A673 (cell line): Measurements from ENCODE around the gene TFB1M. TPM values are rescaled to one million over a fixed set of nuclear protein-coding genes. Genes with fewer than 3 reads are reported as not detected.

Experiments
- BruUV-seq: library from RNA; stranded (reverse); fragments of 400-500 nt; replicated peaks from 2 replicates; lab custom pipeline; 2021; lab: Mats Ljungman, UMichigan
- CTCF ChIA-PET: fragments of 300-600 bp; sonication (Branson Sonifier 250); formaldehyde crosslinking; loops from one replicate; lab custom pipeline; 2022; ENCODE audit warnings: antibody characterized with exemption; lab: Charles Lee
- POLR2A ChIA-PET: fragments of 300-600 bp; sonication (Branson Sonifier 250); formaldehyde crosslinking; loops from one replicate; lab custom pipeline; 2022; ENCODE audit warnings: antibody characterized with exemption; ENCODE audit not compliant: low non-redundant PET; lab: Charles Lee
- DNase-seq: peaks from one replicate; pipeline ENCODE4 v3.0.0-alpha.2; 2015; ENCODE audit warnings: low spot score
- H3K27ac ChIP-seq: fragments of 200-600 bp; sonication (generic); 2 replicates; pipeline ENCODE4 v1.5.1; 2016; ENCODE audit warnings: mixed run types, low read depth, mild to moderate bottlenecking, mixed read lengths, antibody characterized with exemption, low read length; ENCODE audit not compliant: poor library complexity, severe bottlenecking
- H3K27me3 ChIP-seq: fragments of 200-600 bp; sonication (generic); replicated peaks from 2 replicates; pipeline ENCODE4 v1.6.1; 2017; ENCODE audit warnings: mixed run types, low read depth, mild to moderate bottlenecking, mixed read lengths, antibody characterized with exemption, low read length; ENCODE audit not compliant: insufficient read depth, poor library complexity
- H3K36me3 ChIP-seq: fragments of 200-600 bp; sonication (generic); 2 replicates; pipeline ENCODE4 v1.6.1; 2016; ENCODE audit warnings: mixed run types, mild to moderate bottlenecking, mixed read lengths, antibody characterized with exemption, low read length; ENCODE audit not compliant: insufficient read depth, poor library complexity, severe bottlenecking
- H3K4me1 ChIP-seq: fragments of 200-600 bp; sonication (generic); 2 replicates; pipeline ENCODE4 v1.6.1; 2017; ENCODE audit warnings: mixed run types, mild to moderate bottlenecking, mixed read lengths, antibody characterized with exemption, low read length; ENCODE audit not compliant: insufficient read depth, poor library complexity, severe bottlenecking
- H3K4me3 ChIP-seq: fragments of 200-600 bp; sonication (generic); 2 replicates; pipeline ENCODE4 v1.5.1; 2016; ENCODE audit warnings: low read depth, mixed run types, mild to moderate bottlenecking, mixed read lengths, low read length; ENCODE audit not compliant: poor library complexity, severe bottlenecking
- H3K9me3 ChIP-seq: fragments of 200-600 bp; sonication (generic); 2 replicates; pipeline ENCODE4 v1.6.1; 2016; ENCODE audit warnings: mixed run types, low read depth, mild to moderate bottlenecking, mixed read lengths, antibody characterized with exemption, low read length; ENCODE audit not compliant: poor library complexity, severe bottlenecking
- EZH2 ChIP-seq: fragments of 200-600 bp; sonication (generic); IDR thresholded peaks from 2 replicates; pipeline ENCODE4 v1.6.1; 2017; ENCODE audit warnings: borderline replicate concordance, low read depth, mild to moderate bottlenecking, mixed read lengths, antibody characterized with exemption, low read length; ENCODE audit not compliant: poor library complexity, severe bottlenecking
- intact Hi-C: fragments of 100-400 bp; cut with micrococcal nuclease; formaldehyde crosslinking; loops from one replicate; pipeline ENCODE4 v1.10.0; 2022; ENCODE audit not compliant: unreplicated experiment
- total RNA-seq: library from RNA; stranded (reverse); gene quantifications from 2 replicates; pipeline ENCODE4 v1.2.3, GENCODE V29; 2021
- TF ChIP-seq, protein P1 (sequence below): fragments of 300-800, 200-600 bp; sonication (generic); conservative IDR thresholded peaks from 2 replicates; pipeline ENCODE4 v1.5.1; 2017; ENCODE audit warnings: low read depth, mild to moderate bottlenecking, antibody characterized with exemption, low read length, moderate library complexity, mixed read lengths

Gene TFB1M
- total RNA-seq, 1 experiment from 2014 or later = 40.3 TPM

GRCh38 chr6:155324172-155324571 lies 9.9 kb upstream of the TFB1M start:
- Histone ChIP-seq H3K36me3 (no peaks in the 10 kb centered on the region), H3K9me3 (no peaks in the 10 kb centered on the region), H3K4me3 (no peak overlapping the region), H3K4me1 (peaks cover 5% of the 10 kb centered on the region), H3K27me3 (no peaks in the 10 kb centered on the region), H3K27ac (no peak overlapping the region)
- ChIA-PET CTCF (no interaction called here), POLR2A (interaction anchor here (0.6 kb wide), 1 partner anchor 8 kb away, joined by 3 read pairs; no protein-coding TSS in a partner anchor)
- TF ChIP-seq, protein P1, sequence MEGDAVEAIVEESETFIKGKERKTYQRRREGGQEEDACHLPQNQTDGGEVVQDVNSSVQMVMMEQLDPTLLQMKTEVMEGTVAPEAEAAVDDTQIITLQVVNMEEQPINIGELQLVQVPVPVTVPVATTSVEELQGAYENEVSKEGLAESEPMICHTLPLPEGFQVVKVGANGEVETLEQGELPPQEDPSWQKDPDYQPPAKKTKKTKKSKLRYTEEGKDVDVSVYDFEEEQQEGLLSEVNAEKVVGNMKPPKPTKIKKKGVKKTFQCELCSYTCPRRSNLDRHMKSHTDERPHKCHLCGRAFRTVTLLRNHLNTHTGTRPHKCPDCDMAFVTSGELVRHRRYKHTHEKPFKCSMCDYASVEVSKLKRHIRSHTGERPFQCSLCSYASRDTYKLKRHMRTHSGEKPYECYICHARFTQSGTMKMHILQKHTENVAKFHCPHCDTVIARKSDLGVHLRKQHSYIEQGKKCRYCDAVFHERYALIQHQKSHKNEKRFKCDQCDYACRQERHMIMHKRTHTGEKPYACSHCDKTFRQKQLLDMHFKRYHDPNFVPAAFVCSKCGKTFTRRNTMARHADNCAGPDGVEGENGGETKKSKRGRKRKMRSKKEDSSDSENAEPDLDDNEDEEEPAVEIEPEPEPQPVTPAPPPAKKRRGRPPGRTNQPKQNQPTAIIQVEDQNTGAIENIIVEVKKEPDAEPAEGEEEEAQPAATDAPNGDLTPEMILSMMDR = no peak
- no peak for TF ChIP-seq EZH2
- intact Hi-C loops = loop anchor here (10.0 kb wide), 1 partner anchor 1231 kb away; no protein-coding TSS in a partner anchor
- no TSS peak for BruUV-seq
- DNase-seq = no peak

DNA sequence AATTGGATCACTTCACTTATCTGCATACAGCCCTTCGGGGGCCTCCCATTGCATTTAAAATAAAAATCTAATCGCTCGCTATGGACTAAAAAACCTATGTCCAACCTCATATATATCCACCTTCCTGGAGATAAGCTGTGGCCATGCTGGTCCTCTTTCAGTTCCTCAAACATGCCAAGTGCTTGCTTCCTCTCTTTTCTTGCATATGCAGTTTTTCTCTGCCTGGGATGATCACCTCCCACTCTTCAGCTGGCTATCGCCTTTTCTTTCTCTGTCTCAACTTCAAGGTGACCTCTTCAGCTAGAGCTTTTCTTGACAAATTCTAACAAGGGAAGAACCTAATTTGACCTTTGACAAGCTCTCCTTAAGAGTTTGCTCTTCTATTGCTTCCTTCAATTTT lies 5.6 kb upstream of the TFB1M start:
- peaks cover 12% of the 10 kb centered on the region for H3K4me1 ChIP-seq
- DNase-seq = no peak
- intact Hi-C loops = loop anchor here (5.0 to 10.0 kb wide), 2 partner anchors 388 to 1235 kb away; no protein-coding TSS in a partner anchor
- no peaks in the 10 kb centered on the region for H3K36me3 ChIP-seq
- no peak for TF ChIP-seq EZH2
- TF ChIP-seq, protein P1 = no peak
- H3K9me3 ChIP-seq = no peaks in the 10 kb centered on the region
- no peak overlapping the region for H3K4me3 ChIP-seq
- ChIA-PET CTCF (interaction anchor here (0.6 kb wide), 1 partner anchor 335 kb away, joined by 5 read pairs; no protein-coding TSS in a partner anchor), POLR2A (no interaction called here)
- no peaks in the 10 kb centered on the region for H3K27me3 ChIP-seq
- H3K27ac ChIP-seq = no peak overlapping the region
- BruUV-seq = no TSS peak

- Histone ChIP-seq H3K4me3 (no peak overlapping the region), H3K9me3 (no peaks in the 10 kb centered on the region), H3K27ac (no peak overlapping the region), H3K4me1 (peaks cover 12% of the 10 kb centered on the region), H3K27me3 (no peaks in the 10 kb centered on the region), H3K36me3 (no peaks in the 10 kb centered on the region)
- peak; percentile 40 for DNase-seq
- BruUV-seq = no TSS peak
- ChIA-PET POLR2A (no interaction called here), CTCF (no interaction called here)
- intact Hi-C loops = loop anchor here (5.0 kb wide), 1 partner anchor 385 kb away; no protein-coding TSS in a partner anchor
- TF ChIP-seq, protein P1 = peak; percentile 55; the same call in 1 of the 2 replicates
- TF ChIP-seq EZH2 = no peak
These were observed 2.9 kb upstream of the TFB1M start for GRCh38 chr6:155317186-155317585.
